GM18526 (cell line): ENCODE measurements around the gene SLC24A4.

Experiments used
- POLR2A ChIP-seq: IDR thresholded peaks from 3 replicates; pipeline ENCODE4 v1.6.1; 2011; ENCODE audit not compliant: insufficient read length; ENCODE audit errors: extremely low read depth

Gene SLC24A4

GRCh38 chr14:92549859-92550230 is 226.9 kb downstream of the SLC24A4 start:
- no peak for TF ChIP-seq POLR2A
